ENCODE data around the gene LSM3.

- TF ChIP-seq CTCF (IDR thresholded peaks at IDR 0.05) (no peak), EP300 (IDR thresholded peaks at IDR 0.05) (peak; percentile 2)
Observed at GRCh38 chr3:14204515-14205284, 26.1 kb downstream of the LSM3 start.

Measured in ovary (tissue), 3 donors.